ENCODE results near the gene PANK3.

Gene PANK3

GRCh38 chr5:168570490-168571328 lies 8.5 kb downstream of the PANK3 start:
- no peaks in the 10 kb centered on the region for H4K20me1 ChIP-seq (ENCODE audit: insufficient read depth)
- H3K4me1 ChIP-seq (ENCODE audit: low read depth, poor library complexity, severe bottlenecking) = no peaks in the 10 kb centered on the region
- no peak overlapping the region for H2AFZ ChIP-seq (ENCODE audit: low read depth)
- H3K27me3 ChIP-seq (ENCODE audit: insufficient read depth, low read depth) = no peaks in the 10 kb centered on the region
- H3K36me3 ChIP-seq (ENCODE audit: insufficient read depth) = no peaks in the 10 kb centered on the region
- no peak overlapping the region for H3K4me2 ChIP-seq
- H3K9ac ChIP-seq = no peak overlapping the region
- peaks cover 20% of the 10 kb centered on the region for H3K79me2 ChIP-seq (ENCODE audit: insufficient read depth, low read depth)
- no peak overlapping the region for H3K4me3 ChIP-seq (IDR thresholded peaks at IDR 0.05; ENCODE audit: insufficient read depth, low read depth, low read length)
- TF ChIP-seq CTCF (conservative IDR thresholded peaks at IDR 0.05; ENCODE audit: low read depth, low read length) = no peak
- H3K27ac ChIP-seq = no peak overlapping the region

- Histone ChIP-seq H3K27me3 (ENCODE audit: insufficient read depth, low read depth) (no peaks in the 10 kb centered on the region), H3K4me3 (IDR thresholded peaks at IDR 0.05; ENCODE audit: insufficient read depth, low read depth, low read length) (no peak overlapping the region), H3K4me1 (ENCODE audit: low read depth, poor library complexity, severe bottlenecking) (no peaks in the 10 kb centered on the region), H3K36me3 (ENCODE audit: insufficient read depth) (no peaks in the 10 kb centered on the region), H3K27ac (no peak overlapping the region), H3K9ac (no peak overlapping the region), H2AFZ (ENCODE audit: low read depth) (no peak overlapping the region), H4K20me1 (ENCODE audit: insufficient read depth) (no peaks in the 10 kb centered on the region), H3K79me2 (ENCODE audit: insufficient read depth, low read depth) (peaks cover 6% of the 10 kb centered on the region; the same call in 1 of the 2 replicates), H3K4me2 (no peak overlapping the region)
- no peak for TF ChIP-seq CTCF (conservative IDR thresholded peaks at IDR 0.05; ENCODE audit: low read depth, low read length)
These were observed 10.4 kb downstream of the PANK3 start for GRCh38 chr5:168568738-168569137.

GRCh38 chr5:168563959-168564358 lies 15.2 kb downstream of the PANK3 start:
- no peak overlapping the region for H3K27ac ChIP-seq
- H2AFZ ChIP-seq (ENCODE audit: low read depth) = no peak overlapping the region
- no peaks in the 10 kb centered on the region for H3K27me3 ChIP-seq (ENCODE audit: insufficient read depth, low read depth)
- H3K4me2 ChIP-seq = no peak overlapping the region
- no peak overlapping the region for H3K9ac ChIP-seq
- no peaks in the 10 kb centered on the region for H3K4me1 ChIP-seq (ENCODE audit: low read depth, poor library complexity, severe bottlenecking)
- TF ChIP-seq CTCF (conservative IDR thresholded peaks at IDR 0.05; ENCODE audit: low read depth, low read length) = no peak
- H4K20me1 ChIP-seq (ENCODE audit: insufficient read depth) = no peaks in the 10 kb centered on the region
- H3K36me3 ChIP-seq (ENCODE audit: insufficient read depth) = no peaks in the 10 kb centered on the region
- H3K4me3 ChIP-seq (IDR thresholded peaks at IDR 0.05; ENCODE audit: insufficient read depth, low read depth, low read length) = no peak overlapping the region
- H3K79me2 ChIP-seq (ENCODE audit: insufficient read depth, low read depth) = no peaks in the 10 kb centered on the region; the same call in 1 of the 2 replicates

GRCh38 chr5:168562279-168562678 lies 16.9 kb downstream of the PANK3 start:
- no peak overlapping the region for H3K27ac ChIP-seq
- no peaks in the 10 kb centered on the region for H4K20me1 ChIP-seq (ENCODE audit: insufficient read depth)
- no peaks in the 10 kb centered on the region for H3K36me3 ChIP-seq (ENCODE audit: insufficient read depth)
- no peaks in the 10 kb centered on the region for H3K27me3 ChIP-seq (ENCODE audit: insufficient read depth, low read depth)
- H2AFZ ChIP-seq (ENCODE audit: low read depth) = no peak overlapping the region
- H3K4me3 ChIP-seq (IDR thresholded peaks at IDR 0.05; ENCODE audit: insufficient read depth, low read depth, low read length) = no peak overlapping the region
- H3K4me2 ChIP-seq = no peak overlapping the region
- no peak for TF ChIP-seq CTCF (conservative IDR thresholded peaks at IDR 0.05; ENCODE audit: low read depth, low read length)
- H3K9ac ChIP-seq = no peak overlapping the region
- H3K4me1 ChIP-seq (ENCODE audit: low read depth, poor library complexity, severe bottlenecking) = no peaks in the 10 kb centered on the region
- no peaks in the 10 kb centered on the region for H3K79me2 ChIP-seq (ENCODE audit: insufficient read depth, low read depth)

Data from KMS-11 (cell line).